A549 (cell line): ENCODE results near the gene SMAD3. TPM values are rescaled to one million over a fixed set of nuclear protein-coding genes. Genes with fewer than 3 reads are reported as not detected.

Source experiments
- ATAC-seq, 2 experiments: fragments of 200-7000 bp in 1 of 2; fragments of >200 bp in 1 of 2; cut with Nextera tagmentation in 1 of 2; cut with Tn5 transposase in 1 of 2; 3 replicates each; pipeline versions ENCODE4 v1.8.0 to v1.9.1; 2018 to 2020; ENCODE audit warnings: mild to moderate bottlenecking in 1 of 2, moderate library complexity in 1 of 2
- CTCF ChIA-PET: fragments of 300-600 bp; sonication (Branson Sonifier 250); formaldehyde crosslinking; extraction: SDS; loops from one replicate; lab custom pipeline; 2021; ENCODE audit warnings: antibody characterized with exemption, inconsistent platforms; lab: Yijun Ruan, JAX
- POLR2A ChIA-PET: fragments of 350-600 bp; formaldehyde crosslinking; extraction: SDS; loops from one replicate; lab custom pipeline; 2021; ENCODE audit warnings: antibody characterized with exemption, inconsistent platforms; lab: Yijun Ruan, JAX
- DNase-seq, 2 experiments: peaks; one replicate each; pipeline versions ENCODE4 v3.0.0 to v3.0.0-alpha.2; 2011 to 2016; ENCODE audit warnings: low read depth in 1 of 2, low spot score in 1 of 2
- FAIRE-seq: peaks from 2 replicates; lab custom pipeline; 2011; peaks lifted over from hg19 to GRCh38; lab: Jason Lieb, UNC
- H3K27ac ChIP-seq, 2 experiments: fragments of >200 bp; sonication (Bioruptor Twin); formaldehyde crosslinking; 3 replicates each; pipeline ENCODE4 v1.5.1; 2016 to 2017
- H3K4me1 ChIP-seq: fragments of >200 bp; sonication (Bioruptor Twin); formaldehyde crosslinking; 3 replicates; pipeline ENCODE4 v1.6.1; 2016
- H3K4me2 ChIP-seq: fragments of >200 bp; sonication (Bioruptor Twin); formaldehyde crosslinking; 3 replicates; pipeline ENCODE4 v1.6.1; 2016
- H3K4me3 ChIP-seq: fragments of >200 bp; sonication (Bioruptor Twin); formaldehyde crosslinking; 3 replicates; pipeline ENCODE4 v1.5.1; 2016
- H3K9me3 ChIP-seq: fragments of >200 bp; sonication (Bioruptor Twin); formaldehyde crosslinking; 3 replicates; pipeline ENCODE4 v1.6.1; 2016
- CBX2 ChIP-seq: fragments of 200-600 bp; sonication (generic); IDR thresholded peaks from 2 replicates; pipeline ENCODE4 v1.6.1; 2016; ENCODE audit warnings: low read depth, mild to moderate bottlenecking, borderline replicate concordance
- CHD2 ChIP-seq: fragments of 150-350 bp; IDR thresholded peaks from 2 replicates; pipeline ENCODE4 v1.6.1; 2014; ENCODE audit warnings: low read length; ENCODE audit not compliant: partially characterized antibody
- CHD4 ChIP-seq: fragments of 200-600 bp; sonication (generic); IDR thresholded peaks from 2 replicates; pipeline ENCODE4 v1.6.1; 2016; ENCODE audit warnings: antibody characterized with exemption, mild to moderate bottlenecking, borderline replicate concordance
- EHF ChIP-seq: fragments of 250-450 bp; sonication (Bioruptor Pico); IDR thresholded peaks from 2 replicates; pipeline ENCODE4 v1.5.0; 2020; ENCODE audit warnings: mild to moderate bottlenecking
- EHMT2 ChIP-seq: fragments of 200-600 bp; sonication (generic); IDR thresholded peaks from 2 replicates; pipeline ENCODE4 v1.6.1; 2016; ENCODE audit warnings: antibody characterized with exemption, low read depth, mild to moderate bottlenecking, moderate library complexity
- FOSB ChIP-seq: fragments of 250-450 bp; sonication (Bioruptor Pico); IDR thresholded peaks from 2 replicates; pipeline ENCODE4 v1.5.0; 2020; ENCODE audit warnings: mild to moderate bottlenecking, moderate library complexity
- FOXS1 ChIP-seq: fragments of 250-450 bp; sonication (Bioruptor Pico); IDR thresholded peaks from 2 replicates; pipeline ENCODE4 v1.5.0; 2020; ENCODE audit warnings: mild to moderate bottlenecking, moderate library complexity
- HDAC2 ChIP-seq: fragments of 200-600 bp; sonication (generic); IDR thresholded peaks from 2 replicates; pipeline ENCODE4 v1.6.1; 2016
- HEYL ChIP-seq: fragments of 250-450 bp; sonication (Bioruptor Pico); IDR thresholded peaks from 2 replicates; pipeline ENCODE4 v1.8.0; 2021; ENCODE audit warnings: mild to moderate bottlenecking, moderate library complexity
- HOXA7 ChIP-seq: fragments of 250-450 bp; sonication (Bioruptor Pico); IDR thresholded peaks from 2 replicates; pipeline ENCODE4 v1.5.0; 2020; ENCODE audit warnings: mild to moderate bottlenecking, moderate library complexity
- HOXB13 ChIP-seq: fragments of 250-450 bp; sonication (Bioruptor Pico); IDR thresholded peaks from 2 replicates; pipeline ENCODE4 v1.5.0; 2020; ENCODE audit warnings: low read depth, mild to moderate bottlenecking, moderate library complexity
- JUN ChIP-seq, 2 experiments: fragments of >200 bp; sonication (Bioruptor Twin); formaldehyde crosslinking; IDR thresholded peaks; 2 replicates in 1 of 2; 3 replicates in 1 of 2; pipeline ENCODE4 v1.6.1; 2016 to 2017
- KDM1A ChIP-seq: fragments of 200-600 bp; sonication (generic); IDR thresholded peaks from 2 replicates; pipeline ENCODE4 v1.6.1; 2016; ENCODE audit warnings: low read depth, mild to moderate bottlenecking
- KDM5A ChIP-seq: fragments of 200-600 bp; sonication (generic); IDR thresholded peaks from 2 replicates; pipeline ENCODE4 v1.6.1; 2016; ENCODE audit warnings: antibody characterized with exemption, mild to moderate bottlenecking
- MAFK ChIP-seq: fragments of 450-650 bp; IDR thresholded peaks from 2 replicates; pipeline ENCODE4 v1.6.1; 2014; ENCODE audit not compliant: partially characterized antibody
- MYC ChIP-seq: IDR thresholded peaks from 2 replicates; pipeline ENCODE4 v1.6.1; 2012; ENCODE audit warnings: mild to moderate bottlenecking, inconsistent platforms, low read length, improper control_type of control experiment, borderline replicate concordance
- RFX5 ChIP-seq: fragments of 450-650 bp; IDR thresholded peaks from 2 replicates; pipeline ENCODE4 v1.7.1; 2014; ENCODE audit warnings: antibody characterized with exemption, mild to moderate bottlenecking, moderate library complexity
- ZC3H11A ChIP-seq: fragments of 450-650 bp; IDR thresholded peaks from 2 replicates; pipeline ENCODE4 v1.6.1; 2014; ENCODE audit warnings: antibody characterized with exemption, mild to moderate bottlenecking
- ZFP36 ChIP-seq: fragments of 450-650 bp; IDR thresholded peaks from 2 replicates; pipeline ENCODE4 v1.6.1; 2014; ENCODE audit warnings: borderline replicate concordance; ENCODE audit not compliant: partially characterized antibody
- WGBS: methylation state at CpG from one replicate; pipeline ENCODE4 v1.1.6; 2017; ENCODE audit errors: missing lambda C conversion rate; 5-methylcytosine and 5-hydroxymethylcytosine counted together
- polyA plus RNA-seq, 4 experiments: library from polyadenylated mRNA; depleted of rRNA in 3 of 4; stranded (reverse); fragments of >200 nt; fragmentation: RNase III in 1 of 4; extraction: RNeasy Plus Mini Kit Qiagen cat#74134 plus additional on column Dnase treatment in 1 of 4; gene quantifications; 2 replicates in 3 of 4; 3 replicates in 1 of 4; pipeline ENCODE4 v1.2.3, GENCODE V29; 2011 to 2017
- TF ChIP-seq, protein P1 (sequence below): fragments of >200 bp; sonication (Bioruptor Twin); formaldehyde crosslinking; IDR thresholded peaks from 2 replicates; pipeline ENCODE4 v1.6.1; 2016
- TF ChIP-seq, protein P2 (sequence below): IDR thresholded peaks from 2 replicates; pipeline ENCODE4 v1.6.1; 2012
- TF ChIP-seq, protein P3 (sequence below): fragments of 250-450 bp; sonication (Bioruptor Pico); IDR thresholded peaks from 2 replicates; pipeline ENCODE4 v1.5.0; 2021; ENCODE audit warnings: mild to moderate bottlenecking, moderate library complexity, borderline replicate concordance
- TF ChIP-seq, protein P4 (sequence below): IDR thresholded peaks from 2 replicates; pipeline ENCODE4 v1.6.1; 2012
- TF ChIP-seq, protein P5 (sequence below): fragments of 200-600 bp; sonication (generic); IDR thresholded peaks from 2 replicates; pipeline ENCODE4 v1.6.1; 2016; ENCODE audit warnings: antibody characterized with exemption, mild to moderate bottlenecking, moderate library complexity
- TF ChIP-seq, protein P6 (sequence below): IDR thresholded peaks from 2 replicates; pipeline ENCODE4 v1.6.1; 2012; ENCODE audit warnings: low read depth, borderline replicate concordance

Gene SMAD3
- polyA plus RNA-seq, 2 of the 4 experiments (the other 2 are of a cell fraction): 74.6 to 77.2 TPM

DNA sequence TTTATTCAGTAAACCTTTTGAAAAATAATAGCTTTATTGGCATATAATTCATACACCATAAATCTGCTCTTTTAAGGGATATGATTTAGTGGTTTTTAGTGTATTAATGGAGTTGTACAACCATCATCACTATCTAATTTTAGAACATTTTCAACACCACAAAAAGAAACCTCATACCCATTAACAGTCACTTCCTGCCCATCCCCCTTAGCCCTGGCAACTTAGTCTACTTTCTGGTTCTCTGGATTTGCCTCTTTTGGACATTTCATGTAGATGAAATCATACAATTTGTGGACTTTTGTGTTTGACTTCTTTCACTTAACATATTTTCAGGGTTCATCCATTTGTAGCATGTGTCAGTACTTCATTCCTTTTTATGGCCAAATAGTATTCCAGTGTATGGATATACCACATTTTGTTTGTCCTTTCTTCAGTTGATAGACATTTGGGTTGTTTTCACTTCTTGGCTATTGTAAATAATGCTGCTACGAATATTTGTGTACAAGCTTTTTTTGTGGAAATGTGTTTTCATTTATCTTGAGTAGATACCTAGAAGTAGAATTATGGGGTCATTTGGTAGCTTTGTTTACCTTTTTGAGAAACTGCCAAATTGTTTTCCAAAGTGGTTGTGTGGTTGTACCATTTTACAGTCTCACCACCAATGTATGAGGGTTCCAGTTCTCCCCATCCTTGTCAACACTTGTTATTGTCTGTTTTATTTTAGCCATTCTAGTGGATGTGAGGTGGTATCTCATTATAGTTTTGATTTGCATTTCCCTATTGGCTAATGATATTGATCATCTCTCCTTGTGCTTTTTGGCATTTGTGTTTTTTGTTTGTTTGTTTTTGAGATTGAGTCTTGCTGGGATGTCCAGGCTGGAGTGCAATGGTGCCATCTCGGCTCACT is 45.8 kb downstream of the SMAD3 start (continued):
- TF ChIP-seq, protein P1, sequence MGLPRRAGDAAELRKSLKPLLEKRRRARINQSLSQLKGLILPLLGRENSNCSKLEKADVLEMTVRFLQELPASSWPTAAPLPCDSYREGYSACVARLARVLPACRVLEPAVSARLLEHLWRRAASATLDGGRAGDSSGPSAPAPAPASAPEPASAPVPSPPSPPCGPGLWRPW: no peak
- TF ChIP-seq RFX5 (no peak), HEYL (CRISPR knock-in tag) (0 out of 2 replicates have a peak, but pooled peaks have one; percentile 40), KDM5A (no peak), KDM1A (peak; percentile 96), FOSB (peak; percentile 75), FOXS1 (CRISPR knock-in tag) (peak; percentile 16), CHD4 (peak; percentile 66; the same call in 1 of the 2 replicates), HDAC2 (peak; percentile 90)
- TF ChIP-seq, protein P2, sequence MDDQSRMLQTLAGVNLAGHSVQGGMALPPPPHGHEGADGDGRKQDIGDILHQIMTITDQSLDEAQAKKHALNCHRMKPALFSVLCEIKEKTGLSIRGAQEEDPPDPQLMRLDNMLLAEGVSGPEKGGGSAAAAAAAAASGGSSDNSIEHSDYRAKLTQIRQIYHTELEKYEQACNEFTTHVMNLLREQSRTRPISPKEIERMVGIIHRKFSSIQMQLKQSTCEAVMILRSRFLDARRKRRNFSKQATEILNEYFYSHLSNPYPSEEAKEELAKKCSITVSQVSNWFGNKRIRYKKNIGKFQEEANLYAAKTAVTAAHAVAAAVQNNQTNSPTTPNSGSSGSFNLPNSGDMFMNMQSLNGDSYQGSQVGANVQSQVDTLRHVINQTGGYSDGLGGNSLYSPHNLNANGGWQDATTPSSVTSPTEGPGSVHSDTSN: no peak
- TF ChIP-seq, protein P3, sequence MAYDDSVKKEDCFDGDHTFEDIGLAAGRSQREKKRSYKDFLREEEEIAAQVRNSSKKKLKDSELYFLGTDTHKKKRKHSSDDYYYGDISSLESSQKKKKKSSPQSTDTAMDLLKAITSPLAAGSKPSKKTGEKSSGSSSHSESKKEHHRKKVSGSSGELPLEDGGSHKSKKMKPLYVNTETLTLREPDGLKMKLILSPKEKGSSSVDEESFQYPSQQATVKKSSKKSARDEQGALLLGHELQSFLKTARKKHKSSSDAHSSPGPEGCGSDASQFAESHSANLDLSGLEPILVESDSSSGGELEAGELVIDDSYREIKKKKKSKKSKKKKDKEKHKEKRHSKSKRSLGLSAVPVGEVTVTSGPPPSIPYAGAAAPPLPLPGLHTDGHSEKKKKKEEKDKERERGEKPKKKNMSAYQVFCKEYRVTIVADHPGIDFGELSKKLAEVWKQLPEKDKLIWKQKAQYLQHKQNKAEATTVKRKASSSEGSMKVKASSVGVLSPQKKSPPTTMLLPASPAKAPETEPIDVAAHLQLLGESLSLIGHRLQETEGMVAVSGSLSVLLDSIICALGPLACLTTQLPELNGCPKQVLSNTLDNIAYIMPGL: peak; percentile 64; the same call in 1 of the 2 replicates
- TF ChIP-seq, all 56 proteins: peak for 12

DNA sequence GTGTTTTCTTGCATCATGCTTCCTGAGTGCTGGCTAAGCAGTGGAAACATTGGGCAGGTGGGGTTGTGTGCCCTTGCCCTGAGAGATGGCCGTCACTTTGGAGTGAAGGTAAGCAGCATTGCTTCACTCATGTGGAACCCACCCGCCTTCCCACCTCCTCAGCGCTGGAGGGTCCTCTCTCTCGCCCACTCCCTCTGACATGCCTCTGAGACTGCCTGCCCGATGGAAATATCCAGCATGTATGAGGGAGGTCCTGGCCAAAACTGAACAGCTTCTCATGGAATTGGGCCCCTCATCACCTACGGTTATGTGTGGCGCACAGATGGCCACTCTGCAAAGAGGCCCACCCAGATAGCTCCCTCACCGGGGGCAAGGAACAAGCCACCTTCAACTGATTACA is 48.6 kb downstream of the SMAD3 start:
- TF ChIP-seq CBX2: no peak
- TF ChIP-seq, protein P4, sequence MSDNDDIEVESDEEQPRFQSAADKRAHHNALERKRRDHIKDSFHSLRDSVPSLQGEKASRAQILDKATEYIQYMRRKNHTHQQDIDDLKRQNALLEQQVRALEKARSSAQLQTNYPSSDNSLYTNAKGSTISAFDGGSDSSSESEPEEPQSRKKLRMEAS: 0 out of 2 replicates have a peak, but pooled peaks have one; percentile 21
- DNase-seq: no peak
- 92% methylated on average over 8 of the region's 8 CpGs for WGBS
- H3K4me1 ChIP-seq: peaks cover 82% of the 10 kb centered on the region
- H3K9me3 ChIP-seq: peaks cover 16% of the 10 kb centered on the region
- no peak overlapping the region for H3K4me3 ChIP-seq
- no peak for ATAC-seq
- peak overlapping the region; percentile 72; the same call in 2 of the 3 replicates for H3K4me2 ChIP-seq
- ChIA-PET CTCF (interaction anchor here (11.7 kb wide), 1 partner anchor 9 kb away, joined by 142 read pairs; no protein-coding TSS in a partner anchor), POLR2A (no interaction called here)
- no peak for FAIRE-seq
- peak overlapping the region; percentile 86 to 92 for H3K27ac ChIP-seq

DNA sequence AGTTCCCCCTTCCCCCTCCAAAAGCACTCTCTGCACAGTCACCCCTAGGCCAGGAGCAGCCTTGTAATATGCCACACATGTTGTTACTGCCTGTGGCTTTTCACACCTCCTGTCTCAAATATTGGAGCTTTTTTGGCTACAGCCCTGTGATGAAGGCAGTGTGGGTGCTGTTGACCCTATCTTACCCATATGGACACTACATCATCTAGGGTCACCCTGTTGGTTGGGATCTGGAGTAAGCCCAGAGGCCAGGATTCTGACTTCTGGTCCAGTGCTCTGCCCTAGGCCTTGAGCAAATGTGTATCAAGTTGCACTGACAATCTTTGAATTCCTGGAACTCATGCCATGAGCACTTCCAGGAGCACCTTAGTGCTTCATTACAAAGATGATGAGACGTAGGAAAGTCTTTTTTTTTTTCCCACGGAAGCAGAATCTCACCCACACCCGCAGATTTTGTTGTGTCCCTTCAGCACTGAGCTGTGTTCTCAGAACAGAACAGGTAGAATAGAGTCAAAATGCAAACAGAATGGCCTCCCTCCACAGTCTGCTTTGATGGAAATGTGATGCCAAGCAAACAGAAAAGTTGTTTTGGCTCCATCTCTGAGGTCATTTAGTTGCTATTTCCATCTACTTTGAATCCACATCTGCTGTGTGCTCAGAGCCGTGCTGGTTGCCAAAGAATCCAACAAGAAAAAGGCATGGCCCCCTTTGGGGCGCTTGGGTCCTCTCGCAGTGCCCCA is 49.6 kb downstream of the SMAD3 start:
- ChIA-PET POLR2A (no interaction called here), CTCF (interaction anchor here (11.7 kb wide), 1 partner anchor 8 kb away, joined by 142 read pairs; no protein-coding TSS in a partner anchor)
- Histone ChIP-seq H3K4me2 (peak overlapping the region; percentile 72), H3K9me3 (peaks cover 16% of the 10 kb centered on the region), H3K4me3 (no peak overlapping the region), H3K4me1 (peaks cover 82% of the 10 kb centered on the region), H3K27ac (peak overlapping the region; percentile 86 to 92)
- 46% methylated on average over 6 of the region's 6 CpGs for WGBS
- no peak; a peak in 1 of 6 replicates for ATAC-seq
- FAIRE-seq: no peak
- DNase-seq: no peak
- TF ChIP-seq KDM5A: no peak
- TF ChIP-seq CHD2: no peak
- TF ChIP-seq, protein P5, sequence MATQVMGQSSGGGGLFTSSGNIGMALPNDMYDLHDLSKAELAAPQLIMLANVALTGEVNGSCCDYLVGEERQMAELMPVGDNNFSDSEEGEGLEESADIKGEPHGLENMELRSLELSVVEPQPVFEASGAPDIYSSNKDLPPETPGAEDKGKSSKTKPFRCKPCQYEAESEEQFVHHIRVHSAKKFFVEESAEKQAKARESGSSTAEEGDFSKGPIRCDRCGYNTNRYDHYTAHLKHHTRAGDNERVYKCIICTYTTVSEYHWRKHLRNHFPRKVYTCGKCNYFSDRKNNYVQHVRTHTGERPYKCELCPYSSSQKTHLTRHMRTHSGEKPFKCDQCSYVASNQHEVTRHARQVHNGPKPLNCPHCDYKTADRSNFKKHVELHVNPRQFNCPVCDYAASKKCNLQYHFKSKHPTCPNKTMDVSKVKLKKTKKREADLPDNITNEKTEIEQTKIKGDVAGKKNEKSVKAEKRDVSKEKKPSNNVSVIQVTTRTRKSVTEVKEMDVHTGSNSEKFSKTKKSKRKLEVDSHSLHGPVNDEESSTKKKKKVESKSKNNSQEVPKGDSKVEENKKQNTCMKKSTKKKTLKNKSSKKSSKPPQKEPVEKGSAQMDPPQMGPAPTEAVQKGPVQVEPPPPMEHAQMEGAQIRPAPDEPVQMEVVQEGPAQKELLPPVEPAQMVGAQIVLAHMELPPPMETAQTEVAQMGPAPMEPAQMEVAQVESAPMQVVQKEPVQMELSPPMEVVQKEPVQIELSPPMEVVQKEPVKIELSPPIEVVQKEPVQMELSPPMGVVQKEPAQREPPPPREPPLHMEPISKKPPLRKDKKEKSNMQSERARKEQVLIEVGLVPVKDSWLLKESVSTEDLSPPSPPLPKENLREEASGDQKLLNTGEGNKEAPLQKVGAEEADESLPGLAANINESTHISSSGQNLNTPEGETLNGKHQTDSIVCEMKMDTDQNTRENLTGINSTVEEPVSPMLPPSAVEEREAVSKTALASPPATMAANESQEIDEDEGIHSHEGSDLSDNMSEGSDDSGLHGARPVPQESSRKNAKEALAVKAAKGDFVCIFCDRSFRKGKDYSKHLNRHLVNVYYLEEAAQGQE: no peak
- peak; percentile 60; the same call in 1 of the 2 replicates for TF ChIP-seq HOXA7 (CRISPR knock-in tag)
- TF ChIP-seq HOXB13 (CRISPR knock-in tag): peak; percentile 69
- no peak for TF ChIP-seq MAFK
- TF ChIP-seq, protein P6, sequence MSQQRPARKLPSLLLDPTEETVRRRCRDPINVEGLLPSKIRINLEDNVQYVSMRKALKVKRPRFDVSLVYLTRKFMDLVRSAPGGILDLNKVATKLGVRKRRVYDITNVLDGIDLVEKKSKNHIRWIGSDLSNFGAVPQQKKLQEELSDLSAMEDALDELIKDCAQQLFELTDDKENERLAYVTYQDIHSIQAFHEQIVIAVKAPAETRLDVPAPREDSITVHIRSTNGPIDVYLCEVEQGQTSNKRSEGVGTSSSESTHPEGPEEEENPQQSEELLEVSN: 0 out of 2 replicates have a peak, but pooled peaks have one; percentile 27
- TF ChIP-seq ZC3H11A: no peak
- TF ChIP-seq EHMT2: no peak
- no peak for TF ChIP-seq JUN (IDR thresholded peaks at IDR 0.05)
- TF ChIP-seq ZFP36: no peak
- TF ChIP-seq MYC: no peak
- no peak for TF ChIP-seq CBX2
- peak; percentile 40; the same call in 1 of the 2 replicates for TF ChIP-seq EHF
